GM12872 (cell line): ENCODE data around the gene ORC4.

Experiments used
- TF ChIP-seq, protein P1 (sequence below): IDR thresholded peaks from 3 replicates; pipeline ENCODE4 v1.5.1; 2011; ENCODE audit warnings: low read depth, mild to moderate bottlenecking, low read length, moderate library complexity; ENCODE audit not compliant: insufficient read depth

ORC4 gene

DNA sequence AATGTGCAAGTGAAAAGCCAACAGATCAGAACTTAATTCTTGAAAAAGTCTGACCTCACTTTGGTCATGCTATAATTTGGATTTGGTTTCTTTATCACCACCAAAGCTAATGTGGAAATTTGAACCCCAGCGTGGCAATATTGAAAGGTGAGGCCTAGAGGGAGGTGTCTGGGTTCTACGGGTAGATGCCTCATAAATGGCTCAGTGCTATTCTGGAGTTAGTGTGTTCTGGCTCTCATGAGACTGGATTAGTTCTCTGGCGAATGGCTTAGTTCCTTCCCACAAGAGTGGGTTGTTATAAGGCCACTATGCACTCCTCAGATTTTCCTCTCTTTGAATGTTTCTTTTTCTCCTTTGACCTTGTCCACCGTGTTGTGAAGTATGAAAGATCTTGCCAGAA, 22.3 kb downstream of the ORC4 start:
- TF ChIP-seq, protein P1, sequence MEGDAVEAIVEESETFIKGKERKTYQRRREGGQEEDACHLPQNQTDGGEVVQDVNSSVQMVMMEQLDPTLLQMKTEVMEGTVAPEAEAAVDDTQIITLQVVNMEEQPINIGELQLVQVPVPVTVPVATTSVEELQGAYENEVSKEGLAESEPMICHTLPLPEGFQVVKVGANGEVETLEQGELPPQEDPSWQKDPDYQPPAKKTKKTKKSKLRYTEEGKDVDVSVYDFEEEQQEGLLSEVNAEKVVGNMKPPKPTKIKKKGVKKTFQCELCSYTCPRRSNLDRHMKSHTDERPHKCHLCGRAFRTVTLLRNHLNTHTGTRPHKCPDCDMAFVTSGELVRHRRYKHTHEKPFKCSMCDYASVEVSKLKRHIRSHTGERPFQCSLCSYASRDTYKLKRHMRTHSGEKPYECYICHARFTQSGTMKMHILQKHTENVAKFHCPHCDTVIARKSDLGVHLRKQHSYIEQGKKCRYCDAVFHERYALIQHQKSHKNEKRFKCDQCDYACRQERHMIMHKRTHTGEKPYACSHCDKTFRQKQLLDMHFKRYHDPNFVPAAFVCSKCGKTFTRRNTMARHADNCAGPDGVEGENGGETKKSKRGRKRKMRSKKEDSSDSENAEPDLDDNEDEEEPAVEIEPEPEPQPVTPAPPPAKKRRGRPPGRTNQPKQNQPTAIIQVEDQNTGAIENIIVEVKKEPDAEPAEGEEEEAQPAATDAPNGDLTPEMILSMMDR, result no peak

DNA sequence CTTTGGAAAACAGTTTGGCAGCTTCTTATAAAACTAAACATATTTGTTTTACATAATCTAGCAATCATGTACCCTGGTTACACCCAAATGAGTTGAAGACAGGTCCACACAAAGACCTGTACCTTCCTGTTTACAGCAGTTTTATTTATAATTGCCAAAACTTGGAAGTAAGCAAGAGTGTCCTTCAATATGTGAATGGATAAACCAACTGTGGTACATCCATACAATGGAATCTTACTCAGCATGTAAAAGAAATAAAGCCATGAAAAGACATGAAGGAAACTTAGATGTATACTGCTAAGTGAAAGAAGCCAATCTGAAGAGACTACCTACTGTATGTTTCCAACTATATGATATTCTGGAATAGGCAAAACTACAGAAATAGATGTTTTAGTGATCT, 23.7 kb downstream of the ORC4 start:
- TF ChIP-seq, protein P1, result no peak

DNA sequence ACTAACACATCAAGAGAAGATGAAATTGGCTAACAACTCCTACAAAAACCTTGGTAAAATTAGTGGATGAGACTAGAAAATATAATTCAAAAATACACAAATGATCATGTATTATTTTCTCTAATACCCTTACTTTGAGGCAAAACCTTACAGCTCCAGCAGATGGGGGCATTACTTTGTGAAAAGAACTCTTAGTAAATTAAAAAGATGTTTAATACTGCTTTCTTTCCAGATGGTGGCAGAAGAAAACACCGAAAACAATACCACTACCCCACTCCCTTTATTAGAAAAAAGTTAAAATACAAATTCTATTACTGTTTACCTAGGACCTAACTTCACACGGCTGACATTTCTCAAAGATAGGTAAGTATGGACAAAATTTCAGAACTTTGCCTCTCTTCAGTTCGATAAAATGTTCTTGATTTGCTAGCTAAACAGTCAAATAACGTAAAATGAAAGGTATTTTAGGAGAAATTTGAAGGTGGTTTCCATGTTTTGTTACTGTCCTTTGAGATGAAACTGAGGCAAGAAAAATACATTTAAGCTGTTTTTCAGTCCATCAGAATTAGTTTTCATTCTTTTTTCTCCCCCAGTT, 30.6 kb downstream of the ORC4 start:
- TF ChIP-seq, protein P1, result peak; percentile 46

- TF ChIP-seq, protein P1, result no peak
Measured at GRCh38 chr2:147989102-147989501, 31.4 kb downstream of the ORC4 start.

- TF ChIP-seq, protein P1, result no peak
Measured at GRCh38 chr2:147980940-147981528, 39.5 kb downstream of the ORC4 start.

DNA sequence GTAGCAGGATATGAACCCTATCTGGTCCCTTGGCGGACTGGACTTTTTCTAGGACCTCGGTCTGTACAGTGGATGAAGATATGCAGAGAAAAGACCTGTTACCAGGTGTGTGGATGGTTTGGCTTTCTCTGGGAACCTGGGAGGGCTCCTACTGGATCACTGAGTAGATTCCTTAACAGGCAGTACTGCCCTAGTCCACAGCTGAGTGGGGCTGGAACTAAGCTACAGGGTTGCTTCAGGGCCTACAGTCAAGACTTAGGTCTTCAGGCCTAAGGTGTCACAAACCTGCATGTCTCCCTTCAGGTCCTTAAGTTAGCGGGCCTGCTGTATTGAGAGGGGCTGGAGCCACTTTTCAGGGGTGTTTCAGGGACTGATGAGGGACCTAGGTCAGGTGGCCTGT, 42.9 kb downstream of the ORC4 start:
- TF ChIP-seq, protein P1, result no peak

DNA sequence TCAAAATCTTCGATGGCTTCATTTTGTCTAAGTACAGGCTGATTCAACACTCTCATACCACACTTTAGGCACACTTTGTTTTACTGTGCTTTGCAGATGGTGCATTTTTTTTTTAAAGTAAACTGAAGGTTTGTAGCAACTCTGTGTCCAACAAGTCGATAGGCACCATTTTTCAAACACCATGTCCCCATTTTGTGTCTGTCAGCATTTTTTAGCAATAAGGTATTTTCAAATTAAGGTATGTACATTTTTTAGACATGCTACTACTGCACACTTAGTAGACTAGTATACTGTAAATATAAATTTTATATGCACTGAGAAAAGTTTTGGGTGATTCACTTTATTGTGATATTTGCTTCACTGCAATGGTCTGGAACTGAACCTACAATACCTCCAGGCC, 44.4 kb downstream of the ORC4 start:
- TF ChIP-seq, protein P1, result no peak
